GM12878 (cell line): ENCODE data around the gene ASPM. TPM values are rescaled to one million over a fixed set of nuclear protein-coding genes. Genes with fewer than 3 reads are reported as not detected.
A peak's percentile ranks its signal among the peaks of the same experiment; 100 is the strongest.

ENCODE experiments used
- ATAC-seq: fragments of 200-7000 bp; cut with Tn5 transposase; 3 replicates; pipeline ENCODE4 v1.9.1; 2020; ENCODE audit warnings: mild to moderate bottlenecking, moderate library complexity
- BruUV-seq: library from RNA; stranded (reverse); fragments of 400-500 nt; replicated peaks from 2 replicates; lab custom pipeline; 2021; lab: Mats Ljungman, UMichigan
- CTCF ChIA-PET: fragments of 300-600 bp; sonication (Branson Sonifier 250); formaldehyde crosslinking; extraction: SDS; loops from one replicate; lab custom pipeline; 2021; ENCODE audit warnings: inconsistent platforms; lab: Yijun Ruan, JAX
- POLR2A ChIA-PET: fragments of 350-600 bp; formaldehyde crosslinking; extraction: SDS; loops from one replicate; lab custom pipeline; 2021; ENCODE audit warnings: inconsistent platforms; lab: Charles Lee
- RAD21 ChIA-PET: fragments of 300-600 bp; sonication (Branson Sonifier 250); formaldehyde crosslinking; loops from one replicate; lab custom pipeline; 2023; ENCODE audit warnings: antibody characterized with exemption; ENCODE audit not compliant: unreplicated experiment; lab: Charles Lee
- SMC1A ChIA-PET: fragments of 300-600 bp; sonication (Branson Sonifier 250); formaldehyde crosslinking; loops from one replicate; lab custom pipeline; 2023; ENCODE audit not compliant: unreplicated experiment, uncharacterized antibody; lab: Charles Lee
- DNase-seq: peaks from one replicate; pipeline ENCODE4 v3.0.0-alpha.2; 2011; ENCODE audit warnings: low read depth, low spot score
- FAIRE-seq: peaks from 3 replicates; lab custom pipeline; 2011; peaks lifted over from hg19 to GRCh38; lab: Jason Lieb, UNC
- H2AFZ ChIP-seq: 2 replicates; pipeline ENCODE4 v1.6.0; 2011; ENCODE audit warnings: low read depth, low read length, control low read depth; ENCODE audit not compliant: control insufficient read depth
- H3K27ac ChIP-seq: 2 replicates; pipeline ENCODE4 v1.5.1; 2011; ENCODE audit warnings: control low read depth; ENCODE audit not compliant: control insufficient read depth, insufficient read depth
- H3K27me3 ChIP-seq, 2 experiments: replicated peaks in 1 of 2; 2 replicates each; pipeline versions ENCODE4 v1.6.0 to v1.6.1; 2011; ENCODE audit warnings: low read length in 1 of 2; ENCODE audit not compliant: control insufficient read depth in 2 of 2, insufficient read depth in 2 of 2
- H3K36me3 ChIP-seq, 2 experiments: 2 replicates each; pipeline ENCODE4 v1.5.1; 2011; ENCODE audit warnings: low read length in 1 of 2; ENCODE audit not compliant: control insufficient read depth in 2 of 2, insufficient read depth in 2 of 2
- H3K4me1 ChIP-seq: 2 replicates; pipeline ENCODE4 v1.6.1; 2011; ENCODE audit warnings: mild to moderate bottlenecking, low read length, moderate library complexity, mixed read lengths; ENCODE audit not compliant: control insufficient read depth, insufficient read depth
- H3K4me2 ChIP-seq: 2 replicates; pipeline ENCODE4 v1.6.0; 2011; ENCODE audit warnings: control low read depth; ENCODE audit not compliant: control insufficient read depth, insufficient read depth
- H3K4me3 ChIP-seq: fragments of 200-600 bp; sonication (generic); 2 replicates; pipeline ENCODE4 v1.5.1; 2016
- H3K79me2 ChIP-seq: 2 replicates; pipeline ENCODE4 v1.6.0; 2011; ENCODE audit warnings: low read length; ENCODE audit not compliant: control insufficient read depth, insufficient read depth
- H3K9ac ChIP-seq: 2 replicates; pipeline ENCODE4 v1.8.0; 2011; ENCODE audit warnings: low read length, control low read depth, mixed read lengths; ENCODE audit not compliant: control insufficient read depth, insufficient read depth
- H3K9me3 ChIP-seq: replicated peaks from 3 replicates; pipeline ENCODE4 v1.5.1; 2011; ENCODE audit warnings: mild to moderate bottlenecking, low read length; ENCODE audit not compliant: control insufficient read depth, insufficient read depth
- H4K20me1 ChIP-seq: 2 replicates; pipeline ENCODE4 v1.6.0; 2011; ENCODE audit not compliant: control insufficient read depth, insufficient read depth
- ATF7 ChIP-seq: fragments of 450-650 bp; IDR thresholded peaks from 2 replicates; pipeline ENCODE4 v1.6.1; 2016; ENCODE audit warnings: low read depth, mild to moderate bottlenecking
- BRCA1 ChIP-seq: IDR thresholded peaks from 2 replicates; pipeline ENCODE4 v1.6.1; 2011; ENCODE audit warnings: low read depth, low read length, improper control_type of control experiment
- CBX3 ChIP-seq: fragments of 200-600 bp; sonication (generic); IDR thresholded peaks from 2 replicates; pipeline ENCODE4 v1.6.1; 2016; ENCODE audit warnings: low read depth, borderline replicate concordance
- CBX5 ChIP-seq: sonication (generic); IDR thresholded peaks from 2 replicates; pipeline ENCODE4 v1.6.1; 2016; ENCODE audit warnings: low read depth, moderate library complexity, mild to moderate bottlenecking, inconsistent platforms
- GABPA ChIP-seq: IDR thresholded peaks from 2 replicates; pipeline ENCODE4 v1.6.1; 2014; ENCODE audit warnings: antibody characterized with exemption, low read depth, mild to moderate bottlenecking, inconsistent platforms
- MTA3 ChIP-seq: IDR thresholded peaks from 2 replicates; pipeline ENCODE4 v1.6.1; 2012; ENCODE audit warnings: low read length, inconsistent platforms, borderline replicate concordance
- RAD51 ChIP-seq: fragments of 450-650 bp; IDR thresholded peaks from 2 replicates; pipeline ENCODE4 v1.6.1; 2016; ENCODE audit warnings: moderate library complexity, mild to moderate bottlenecking, inconsistent platforms
- RCOR1 ChIP-seq: conservative IDR thresholded peaks from 2 replicates; pipeline ENCODE4 v1.6.1; 2012; ENCODE audit warnings: low read depth, low read length, improper control_type of control experiment
- TAF1 ChIP-seq: IDR thresholded peaks from 2 replicates; pipeline ENCODE4 v1.6.1; 2011; ENCODE audit warnings: mild to moderate bottlenecking, low read depth, low read length, borderline replicate concordance
- USF2 ChIP-seq: IDR thresholded peaks from 2 replicates; pipeline ENCODE4 v1.6.1; 2011; ENCODE audit warnings: low read depth, low read length, improper control_type of control experiment, borderline replicate concordance
- YBX1 ChIP-seq: fragments of 450-650 bp; IDR thresholded peaks from 2 replicates; pipeline ENCODE4 v1.6.1; 2016; ENCODE audit warnings: antibody characterized with exemption
- ZBTB33 ChIP-seq: fragments of 450-650 bp; IDR thresholded peaks from 2 replicates; pipeline ENCODE4 v1.6.1; 2017; ENCODE audit warnings: mild to moderate bottlenecking
- WGBS: methylation state at CpG from one replicate; pipeline ENCODE4 v1.1.6; 2016; ENCODE audit warnings: low lambda C conversion rate; ENCODE audit not compliant: insufficient replicate concordance, insufficient coverage; ENCODE audit errors: missing lambda C conversion rate; 5-methylcytosine and 5-hydroxymethylcytosine counted together
- in situ Hi-C: fragments of 300-500 bp; cut with MboI; formaldehyde crosslinking; loops from 9 replicates; pipeline ENCODE4 v1.14.3; 2018; ENCODE audit warnings: mixed read lengths
- intact Hi-C: fragments of 100-400 bp; cut with micrococcal nuclease; formaldehyde crosslinking; loops from one replicate; pipeline ENCODE4 v1.14.2; 2022; ENCODE audit not compliant: unreplicated experiment
- polyA plus RNA-seq, 11 experiments: library from polyadenylated mRNA; depleted of rRNA in 4 of 11; unstranded in 6 of 11; stranded (reverse) in 5 of 11; fragments of >200 nt; fragmentation: Nextera tagmentation in 4 of 11; fragmentation: Illumina TruSeq in 1 of 11; extraction: Ambion mirVana in 4 of 11; extraction: Trizol in 1 of 11; gene quantifications; 1 replicate in 1 of 11; 2 replicates in 10 of 11; pipeline versions ENCODE4 v1.2.1 to v1.2.3, GENCODE V29; 2011 to 2016; ENCODE audit warnings: inconsistent platforms in 2 of 11, missing spikeins in 2 of 11, low read depth in 1 of 11
- total RNA-seq, 4 experiments: library from RNA; depleted of rRNA in 3 of 4; stranded (reverse); fragments of >200 nt in 3 of 4; fragmentation: Illumina TruSeq in 1 of 4; extraction: Trizol in 1 of 4; gene quantifications; 2 replicates each; pipeline versions ENCODE4 v1.2.1 to v1.2.3, GENCODE V29; 2013 to 2021
- TF ChIP-seq, protein P1 (sequence below): fragments of 450-650 bp; formaldehyde crosslinking; IDR thresholded peaks from 2 replicates; pipeline ENCODE4 v1.5.0; 2022; ENCODE audit warnings: mild to moderate bottlenecking, missing genetic modification characterization

ASPM gene
- total and polyA plus RNA-seq, 10 of the 15 experiments (the other 5 are each of a cell fraction or from before 2014, with no cell fraction given), result 16.2 to 54.9 (median 26.4) TPM

- Histone ChIP-seq H3K36me3 (peaks cover 0 to 8% of the 10 kb centered on the region in 2 experiments; a peak in 2 of 4 replicates), H3K4me1 (no peaks in the 10 kb centered on the region), H3K4me2 (no peak overlapping the region), H3K27ac (no peak overlapping the region), H3K4me3 (no peak overlapping the region), H2AFZ (no peak overlapping the region), H3K27me3 (no peaks in the 10 kb centered on the region), H3K9ac (no peak overlapping the region), H3K9me3 (no peaks in the 10 kb centered on the region), H3K79me2 (no peaks in the 10 kb centered on the region), H4K20me1 (no peaks in the 10 kb centered on the region)
- WGBS, result 69% methylated on average over 2 of the region's 2 CpGs
- DNase-seq, result no peak
- no TSS peak for BruUV-seq
- RAD21 ChIA-PET, result no interaction called here
- FAIRE-seq, result no peak
- no peak for TF ChIP-seq RAD51
- peak; percentile 42; the same call in 1 of the 2 replicates for TF ChIP-seq ATF7
- CTCF ChIA-PET, result interaction anchor here (1.2 to 1.4 kb wide), 2 partner anchors 9 to 186 kb away, joined by 3 to 5 read pairs; no protein-coding TSS in a partner anchor
- in situ Hi-C loops (no loop called here), intact Hi-C loops (no loop called here)
- SMC1A ChIA-PET, result no interaction called here
- no peak for ATAC-seq
- POLR2A ChIA-PET, result no interaction called here
These were observed 25.1 kb upstream of the ASPM start for GRCh38 chr1:197171531-197171930.

- no peaks in the 10 kb centered on the region for H3K4me1 ChIP-seq
- H3K36me3 ChIP-seq, result peaks cover 0 to 8% of the 10 kb centered on the region in 2 experiments; a peak in 2 of 4 replicates
- ATAC-seq (no peak), FAIRE-seq (no peak), DNase-seq (no peak)
- no peak overlapping the region for H3K4me2 ChIP-seq
- CTCF ChIA-PET, result interaction anchor here (1.6 kb wide), 1 partner anchor 9 kb away, joined by 8 read pairs; no protein-coding TSS in a partner anchor
- intact Hi-C loops (no loop called here), in situ Hi-C loops (no loop called here)
- no TSS peak for BruUV-seq
- POLR2A ChIA-PET, result no interaction called here
- H3K4me3 ChIP-seq, result no peak overlapping the region
- no peak overlapping the region for H2AFZ ChIP-seq
- no peaks in the 10 kb centered on the region for H3K9me3 ChIP-seq
- no peaks in the 10 kb centered on the region for H3K79me2 ChIP-seq
- SMC1A ChIA-PET, result interaction anchor here (1.3 kb wide), 1 partner anchor 9 kb away, joined by 4 read pairs; no protein-coding TSS in a partner anchor
- H4K20me1 ChIP-seq, result no peaks in the 10 kb centered on the region
- H3K27me3 ChIP-seq, result no peaks in the 10 kb centered on the region
- no peak overlapping the region for H3K27ac ChIP-seq
- RAD21 ChIA-PET, result interaction anchor here (0.6 kb wide), 1 partner anchor 187 kb away, joined by 4 read pairs; no protein-coding TSS in a partner anchor
- H3K9ac ChIP-seq, result no peak overlapping the region
- no peak for TF ChIP-seq GABPA
- TF ChIP-seq USF2, result no peak
- TF ChIP-seq TAF1, result no peak
- no peak for TF ChIP-seq RCOR1
- TF ChIP-seq CBX3, result no peak
- no peak for TF ChIP-seq CBX5
- TF ChIP-seq BRCA1, result no peak
- TF ChIP-seq MTA3, result no peak
- no peak for TF ChIP-seq YBX1
- TF ChIP-seq, protein P1, sequence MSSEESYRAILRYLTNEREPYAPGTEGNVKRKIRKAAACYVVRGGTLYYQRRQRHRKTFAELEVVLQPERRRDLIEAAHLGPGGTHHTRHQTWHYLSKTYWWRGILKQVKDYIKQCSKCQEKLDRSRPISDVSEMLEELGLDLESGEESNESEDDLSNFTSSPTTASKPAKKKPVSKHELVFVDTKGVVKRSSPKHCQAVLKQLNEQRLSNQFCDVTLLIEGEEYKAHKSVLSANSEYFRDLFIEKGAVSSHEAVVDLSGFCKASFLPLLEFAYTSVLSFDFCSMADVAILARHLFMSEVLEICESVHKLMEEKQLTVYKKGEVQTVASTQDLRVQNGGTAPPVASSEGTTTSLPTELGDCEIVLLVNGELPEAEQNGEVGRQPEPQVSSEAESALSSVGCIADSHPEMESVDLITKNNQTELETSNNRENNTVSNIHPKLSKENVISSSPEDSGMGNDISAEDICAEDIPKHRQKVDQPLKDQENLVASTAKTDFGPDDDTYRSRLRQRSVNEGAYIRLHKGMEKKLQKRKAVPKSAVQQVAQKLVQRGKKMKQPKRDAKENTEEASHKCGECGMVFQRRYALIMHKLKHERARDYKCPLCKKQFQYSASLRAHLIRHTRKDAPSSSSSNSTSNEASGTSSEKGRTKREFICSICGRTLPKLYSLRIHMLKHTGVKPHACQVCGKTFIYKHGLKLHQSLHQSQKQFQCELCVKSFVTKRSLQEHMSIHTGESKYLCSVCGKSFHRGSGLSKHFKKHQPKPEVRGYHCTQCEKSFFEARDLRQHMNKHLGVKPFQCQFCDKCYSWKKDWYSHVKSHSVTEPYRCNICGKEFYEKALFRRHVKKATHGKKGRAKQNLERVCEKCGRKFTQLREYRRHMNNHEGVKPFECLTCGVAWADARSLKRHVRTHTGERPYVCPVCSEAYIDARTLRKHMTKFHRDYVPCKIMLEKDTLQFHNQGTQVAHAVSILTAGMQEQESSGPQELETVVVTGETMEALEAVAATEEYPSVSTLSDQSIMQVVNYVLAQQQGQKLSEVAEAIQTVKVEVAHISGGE, result no peak
- TF ChIP-seq ZBTB33, result no peak
These were observed 24.1 kb upstream of the ASPM start for GRCh38 chr1:197170538-197170937.
